Nucleus accumbens (tissue), 56 donors: Measurements from ENCODE around the gene CCDC137.

Experiments
- DNase-seq, 56 donors: peaks; one replicate each; lab custom pipeline; 2025; lab: John Stamatoyannopoulos, UW

The CCDC137 gene

GRCh38 chr17:81648707-81649085 is 17.8 kb upstream of the CCDC137 start:
- no peak for DNase-seq

- no peak for DNase-seq
Observed at GRCh38 chr17:81650951-81651350, 15.6 kb upstream of the CCDC137 start.

DNA sequence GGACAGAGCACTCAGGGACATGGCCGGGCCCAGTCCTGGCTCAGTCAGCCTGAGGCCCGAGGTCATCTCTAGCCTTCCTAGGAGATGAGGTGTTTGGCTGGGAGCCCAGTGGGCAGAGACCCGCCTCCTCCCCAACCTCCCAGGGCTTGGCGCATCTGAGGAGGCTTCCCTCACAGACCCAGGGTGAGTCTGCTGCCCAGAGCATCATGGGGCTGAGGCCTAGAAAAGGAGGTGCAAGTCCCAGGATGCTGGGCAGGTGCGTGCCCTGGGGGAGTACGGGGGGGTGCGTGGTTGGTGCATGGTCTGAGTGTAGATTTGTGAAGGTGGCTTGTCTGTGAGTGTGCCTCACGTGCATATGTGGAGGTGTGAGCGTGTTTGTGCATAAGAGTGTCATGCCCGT is 14.8 kb upstream of the CCDC137 start:
- no peak for DNase-seq

DNA sequence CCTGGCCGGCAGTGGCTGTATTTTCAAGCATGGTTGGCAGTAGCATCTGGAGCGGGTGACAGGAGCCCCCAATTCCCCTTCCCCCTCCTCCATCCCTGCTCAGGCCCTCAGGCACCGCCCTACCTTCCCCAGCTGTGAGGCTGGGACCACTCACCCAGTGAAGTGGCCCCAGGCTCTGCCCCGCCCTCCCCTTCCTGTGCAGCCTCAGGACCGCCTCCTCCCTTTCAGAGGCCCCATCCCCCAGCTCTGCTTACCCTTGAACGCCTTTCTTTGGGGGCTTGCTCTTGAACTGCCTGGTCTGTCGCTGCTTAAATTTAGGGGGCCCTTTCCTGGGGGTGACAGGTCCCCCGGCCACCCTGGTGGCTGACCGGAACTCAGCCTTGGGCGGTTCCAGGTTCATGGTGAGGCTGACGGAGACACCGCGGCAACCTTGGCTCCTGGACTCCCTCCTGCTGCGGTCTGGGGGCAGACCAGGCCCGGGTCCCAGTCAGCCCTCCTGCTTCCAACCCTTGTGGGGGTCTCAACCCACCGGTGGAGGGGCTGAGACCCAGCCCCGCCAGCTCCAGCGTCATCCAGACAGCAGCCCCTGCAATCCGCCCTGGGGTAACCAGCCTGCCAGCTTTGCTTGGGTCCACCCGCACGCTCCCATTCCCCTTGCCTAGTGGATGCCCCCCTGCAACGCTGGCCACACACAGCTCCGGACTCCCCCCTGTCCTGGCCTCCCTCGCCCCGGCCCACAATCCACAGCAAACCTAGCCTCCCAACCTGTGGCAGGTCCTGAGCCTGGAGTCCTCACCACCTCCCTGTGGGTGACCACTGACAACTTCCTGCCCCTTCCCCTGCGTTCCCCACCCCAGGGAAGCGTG is 13.4 kb upstream of the CCDC137 start:
- DNase-seq = no peak

- DNase-seq = no peak
Observed at GRCh38 chr17:81655378-81656117, 11.0 kb upstream of the CCDC137 start.

- no peak for DNase-seq
Observed at GRCh38 chr17:81656118-81656743, 10.3 kb upstream of the CCDC137 start, which contains the start of gene PDE6G. TSS of gene PDE6G (minus strand) at chr17:81656542. CDS start at chr17:81653305, 3,237 bp downstream.

GRCh38 chr17:81656835-81657234 is 9.7 kb upstream of the CCDC137 start:
- no peak for DNase-seq

DNA sequence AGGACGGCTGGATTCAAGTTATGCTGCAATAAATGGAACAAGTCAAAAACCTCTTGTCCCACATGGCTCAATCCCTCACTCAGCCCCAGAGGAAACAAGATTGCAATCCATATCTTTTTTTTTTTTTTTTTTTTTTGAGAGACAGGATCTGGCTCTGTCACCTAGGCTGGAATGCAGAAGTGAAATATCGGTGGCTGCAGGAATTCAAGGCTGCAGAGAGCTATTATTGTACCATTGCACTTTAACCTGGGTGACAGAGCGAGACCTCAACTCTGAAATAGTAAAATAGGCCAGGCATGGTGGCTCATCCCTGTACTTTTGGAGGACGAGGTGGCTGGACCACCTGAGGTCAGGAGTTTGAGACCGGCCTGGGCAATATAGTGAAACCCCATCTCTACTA is 7.5 kb upstream of the CCDC137 start:
- no peak for DNase-seq

DNA sequence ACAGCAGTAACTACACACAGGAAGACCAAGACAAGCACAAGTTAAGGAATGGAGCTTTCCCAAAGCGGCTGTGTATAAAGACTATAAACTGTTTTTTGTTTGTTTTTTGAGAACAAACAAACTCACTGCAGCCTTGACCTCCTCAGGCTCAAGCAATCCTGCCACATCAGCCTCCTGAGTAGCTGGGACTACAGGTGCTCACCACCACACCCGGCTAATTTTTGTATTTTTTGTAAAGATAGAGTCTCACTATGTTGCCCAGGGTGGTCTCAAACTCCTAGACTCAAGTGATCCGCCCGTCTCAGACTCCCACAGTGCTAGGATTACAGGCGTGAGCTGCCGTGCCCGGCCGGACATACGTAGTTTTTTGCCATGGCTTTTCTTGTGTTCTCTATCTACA is 6.1 kb upstream of the CCDC137 start:
- no peak for DNase-seq

DNA sequence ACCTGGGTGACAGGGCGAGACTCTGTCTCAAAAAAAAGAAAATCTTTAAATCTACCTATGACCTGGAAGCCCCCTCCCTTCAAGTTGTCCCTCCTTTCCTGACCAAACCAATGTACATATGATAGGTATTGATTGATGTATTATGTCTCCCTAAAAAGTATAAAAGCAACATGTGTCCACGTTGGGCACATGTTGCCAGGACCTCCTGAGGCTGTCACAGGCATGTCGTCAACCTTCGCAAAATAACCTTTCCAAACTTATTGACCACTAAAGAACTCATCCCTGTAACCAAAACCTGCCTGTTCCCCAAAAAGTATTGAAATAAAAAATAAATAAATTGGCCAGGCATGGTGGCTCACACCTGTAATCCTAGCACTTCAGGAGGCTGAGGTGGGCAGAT is 4.5 kb upstream of the CCDC137 start:
- DNase-seq = no peak

DNA sequence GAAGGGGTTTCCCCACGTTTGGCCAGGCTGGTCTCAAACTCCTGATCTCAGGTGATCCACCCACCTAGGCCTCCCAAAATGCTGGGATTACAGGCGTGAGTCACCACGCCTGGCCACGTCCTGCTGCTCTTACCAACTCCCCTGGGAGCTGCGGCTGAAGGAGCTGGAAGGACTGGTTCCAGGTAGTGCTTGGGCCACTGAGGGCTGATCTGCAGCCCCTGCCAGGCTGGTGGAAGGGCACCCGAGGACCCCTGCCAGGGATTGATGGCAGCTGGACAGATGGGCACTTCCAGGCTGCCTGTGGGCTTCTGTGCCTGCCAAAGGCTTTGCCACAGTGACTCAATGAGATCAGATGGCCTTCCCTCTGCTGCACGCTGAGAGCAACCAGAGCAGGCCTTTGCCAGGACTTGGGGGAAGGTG is 2.5 kb upstream of the CCDC137 start:
- DNase-seq = no peak

DNA sequence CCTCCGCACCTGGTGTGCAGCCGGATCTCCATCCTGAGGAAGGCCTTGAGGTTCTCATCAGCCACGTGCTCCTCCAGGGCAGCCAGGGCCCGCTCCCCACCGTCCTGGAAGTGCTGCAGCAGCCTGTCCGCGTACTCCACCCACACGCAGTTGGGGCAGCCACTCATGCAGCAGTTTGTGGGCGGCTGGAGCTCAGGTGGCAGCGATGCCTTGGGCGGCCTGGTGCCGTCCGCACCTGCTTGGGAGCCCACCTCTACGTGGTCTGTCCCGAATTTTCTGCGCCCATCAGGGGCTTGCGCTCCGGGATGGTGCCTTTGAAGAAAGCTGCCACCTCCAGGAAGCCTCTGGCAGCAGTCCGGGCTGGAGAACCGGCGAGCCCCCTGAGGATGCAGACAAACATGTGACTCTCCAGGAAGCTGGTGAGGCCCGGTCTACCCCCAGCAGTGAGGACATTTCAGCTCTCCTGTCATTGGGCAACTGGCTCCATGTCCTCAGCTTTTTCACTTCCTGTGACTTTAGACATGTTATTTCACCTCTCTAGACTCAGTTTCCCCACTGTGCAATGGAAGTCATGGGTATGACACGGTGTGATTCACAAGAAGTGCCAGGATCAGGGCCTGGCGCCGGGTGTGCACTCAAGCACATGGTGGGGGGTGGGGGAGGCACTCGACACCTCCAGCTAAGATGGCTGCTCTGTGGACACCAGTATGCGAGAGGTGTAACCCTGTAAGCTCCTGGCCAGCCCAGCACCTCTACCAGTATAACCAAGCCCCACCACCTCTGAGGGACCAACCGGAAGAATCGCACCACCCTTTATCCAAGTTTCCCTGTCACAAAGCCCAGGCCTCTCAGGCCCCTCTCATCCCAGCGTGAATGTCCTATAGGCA is 1.1 kb upstream of the CCDC137 start:
- DNase-seq = peak in 5 of 56 donors; percentile 7 to 23 (median 17)

DNA sequence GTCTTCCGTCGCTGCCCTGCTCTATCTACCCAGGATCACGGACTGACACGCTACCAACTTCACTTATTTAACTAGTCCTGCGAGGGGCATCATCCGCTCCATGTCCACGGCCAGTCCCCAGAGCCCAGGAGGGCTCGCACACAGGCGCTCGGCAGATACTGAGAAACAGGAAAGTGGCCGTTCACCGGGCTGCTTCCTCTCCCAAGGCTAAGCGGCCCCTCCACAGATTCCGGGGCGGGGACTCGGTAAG is 520 bp upstream of the CCDC137 start:
- DNase-seq = peak in 1 of 56 donors; percentile 43

- DNase-seq = no peak
Observed at GRCh38 chr17:81667754-81668153, 1.2 kb downstream of the CCDC137 start.

- no peak for DNase-seq
Observed at GRCh38 chr17:81672504-81672903, 6.0 kb downstream of the CCDC137 start.

- DNase-seq = no peak
Observed at GRCh38 chr17:81672954-81673353, 6.4 kb downstream of the CCDC137 start.

- no peak for DNase-seq
Observed at GRCh38 chr17:81673561-81674258, 7.2 kb downstream of the CCDC137 start.

- peak in 7 of 56 donors; percentile 13 to 57 (median 25) for DNase-seq
Observed at GRCh38 chr17:81675515-81676221, 9.1 kb downstream of the CCDC137 start.

GRCh38 chr17:81676906-81677305 is 10.4 kb downstream of the CCDC137 start:
- peak in 1 of 56 donors; percentile 9 for DNase-seq
